Bone marrow (tissue), 2 donors: ENCODE results near the gene PDCD5.
"Not testable (repeated sequence)": the region's sequence is repeated elsewhere in the genome, so short reads cannot be mapped to it uniquely, and the experiment has no call there.

Experiments
- DNase-seq, 2 donors: peaks; one replicate each; lab custom pipeline; 2025; lab: John Stamatoyannopoulos, UW

Gene PDCD5

GRCh38 chr19:32580353-32580900 is 563 bp upstream of the PDCD5 start:
- no peak for DNase-seq

GRCh38 chr19:32581705-32582179 is 752 bp downstream of the PDCD5 start:
- no peak for DNase-seq

- not testable (repeated sequence) for DNase-seq
Observed at GRCh38 chr19:32587747-32588504, 6.9 kb downstream of the PDCD5 start.

GRCh38 chr19:32594021-32594420 is 13.0 kb downstream of the PDCD5 start:
- DNase-seq = no peak

GRCh38 chr19:32595491-32595890 is 14.5 kb downstream of the PDCD5 start:
- no peak for DNase-seq

- no peak for DNase-seq
Observed at GRCh38 chr19:32598022-32598421, 17.0 kb downstream of the PDCD5 start.

GRCh38 chr19:32599258-32599657 is 18.3 kb downstream of the PDCD5 start:
- DNase-seq = no peak

GRCh38 chr19:32599736-32600157 is 18.8 kb downstream of the PDCD5 start:
- peak in 1 of 2 donors; percentile 5 for DNase-seq

GRCh38 chr19:32603961-32604360 is 23.0 kb downstream of the PDCD5 start:
- no peak for DNase-seq

GRCh38 chr19:32605544-32605943 is 24.6 kb downstream of the PDCD5 start:
- no peak for DNase-seq

GRCh38 chr19:32606289-32606688 is 25.3 kb downstream of the PDCD5 start:
- no peak for DNase-seq

- DNase-seq = no peak
Observed at GRCh38 chr19:32607479-32607878, 26.5 kb downstream of the PDCD5 start.

- DNase-seq = no peak
Observed at GRCh38 chr19:32611161-32611560, 30.2 kb downstream of the PDCD5 start.

GRCh38 chr19:32613008-32613407 is 32.0 kb downstream of the PDCD5 start:
- DNase-seq = no peak

GRCh38 chr19:32614916-32615315 is 33.9 kb downstream of the PDCD5 start:
- DNase-seq = no peak

- no peak for DNase-seq
Observed at GRCh38 chr19:32615569-32615968, 34.6 kb downstream of the PDCD5 start.

GRCh38 chr19:32619051-32619685 is 38.2 kb downstream of the PDCD5 start:
- no peak for DNase-seq

GRCh38 chr19:32622002-32622401 is 41.0 kb downstream of the PDCD5 start:
- no peak for DNase-seq

- DNase-seq = no peak
Observed at GRCh38 chr19:32624410-32624809, 43.4 kb downstream of the PDCD5 start.

GRCh38 chr19:32626969-32627368 is 46.0 kb downstream of the PDCD5 start:
- no peak for DNase-seq

GRCh38 chr19:32627714-32628270 is 46.8 kb downstream of the PDCD5 start:
- no peak for DNase-seq

- DNase-seq = no peak
Observed at GRCh38 chr19:32630338-32630737, 49.3 kb downstream of the PDCD5 start.

GRCh38 chr19:32631381-32631780 is 50.4 kb downstream of the PDCD5 start:
- DNase-seq = no peak
